OCI-LY3 (cell line): Measurements from ENCODE around the gene CLEC16A.

Experiments
- H2AFZ ChIP-seq: fragments of 200-600, 300-600 bp; shearing (Covaris generic); 2 replicates; pipeline ENCODE4 v1.6.0; 2014; ENCODE audit warnings: antibody characterized with exemption, low read depth, low read length
- H3K27ac ChIP-seq: fragments of 200-600, 300-600 bp; sonication (generic); 2 replicates; pipeline ENCODE4 v1.5.1; 2014; ENCODE audit warnings: mild to moderate bottlenecking, low read length, moderate library complexity, mixed read lengths
- H3K27me3 ChIP-seq: fragments of 200-600, 300-600 bp; sonication (generic); 2 replicates; pipeline ENCODE4 v1.6.1; 2014; ENCODE audit warnings: low read depth, low read length, mixed read lengths
- H3K36me3 ChIP-seq: fragments of 200-600, 300-600 bp; sonication (generic); replicated peaks from 2 replicates; pipeline ENCODE3; 2014; ENCODE audit warnings: low read depth, low read length, mixed read lengths
- H3K4me1 ChIP-seq: fragments of 300-600, 200-600 bp; sonication (generic); 2 replicates; pipeline ENCODE4 v1.6.1; 2014; ENCODE audit warnings: low read length, mixed read lengths
- H3K4me2 ChIP-seq: fragments of 200-600, 300-600 bp; sonication (generic); 2 replicates; pipeline ENCODE4 v1.6.1; 2014; ENCODE audit warnings: low read length, mixed read lengths
- H3K4me3 ChIP-seq: fragments of 300-600, 200-600 bp; sonication (generic); 2 replicates; pipeline ENCODE4 v1.5.1; 2014; ENCODE audit warnings: antibody characterized with exemption, mild to moderate bottlenecking, low read length, moderate library complexity
- H3K79me2 ChIP-seq: fragments of 300-600, 200-600 bp; shearing (Covaris generic); 2 replicates; pipeline ENCODE4 v1.6.1; 2014; ENCODE audit warnings: mild to moderate bottlenecking, low read length, mixed read lengths
- H3K9ac ChIP-seq: fragments of 300-600, 200-600 bp; shearing (Covaris generic); 2 replicates; pipeline ENCODE4 v1.6.0; 2014; ENCODE audit warnings: mild to moderate bottlenecking, low read length, moderate library complexity
- H3K9me3 ChIP-seq: fragments of 200-600, 300-600 bp; shearing (Covaris generic); 2 replicates; pipeline ENCODE4 v1.6.1; 2014; ENCODE audit warnings: low read length, mixed read lengths; ENCODE audit not compliant: insufficient read depth
- H4K20me1 ChIP-seq: fragments of 200-600, 300-600 bp; sonication (generic); 2 replicates; pipeline ENCODE4 v1.6.1; 2016; ENCODE audit warnings: low read length, mixed read lengths; ENCODE audit not compliant: insufficient read depth
- EZH2phosphoT487 ChIP-seq: fragments of 200-600 bp; shearing (Covaris generic); IDR thresholded peaks from 2 replicates; pipeline ENCODE4 v1.6.1; 2018; ENCODE audit warnings: antibody characterized with exemption, mixed run types, low read depth
- TF ChIP-seq, protein P1 (sequence below): fragments of 200-600, 300-600 bp; sonication (generic); IDR thresholded peaks from 2 replicates; pipeline ENCODE4 v1.5.1; 2014; ENCODE audit warnings: antibody characterized with exemption, low read length, low read depth

Gene CLEC16A

DNA sequence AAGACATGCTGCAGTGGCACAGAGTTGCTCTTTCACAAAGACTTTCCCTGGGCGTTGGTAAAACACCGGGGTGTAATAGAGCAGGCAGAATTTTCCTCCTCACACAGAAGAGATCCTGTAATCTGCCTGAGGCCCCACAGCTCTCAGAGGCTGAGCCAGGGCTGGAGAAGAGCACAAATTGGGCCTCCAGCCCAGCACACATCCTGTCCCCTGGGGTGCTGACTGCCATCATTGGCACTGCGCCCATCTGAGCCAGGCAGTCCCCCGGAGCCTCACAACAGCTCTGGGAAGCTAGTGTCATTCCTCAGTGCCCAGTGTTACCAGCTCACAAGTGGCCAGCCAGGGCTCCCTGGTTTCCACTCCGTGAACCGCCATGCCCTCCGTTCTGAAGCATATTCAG is 192.2 kb downstream of the CLEC16A start:
- no peak overlapping the region for H2AFZ ChIP-seq
- H4K20me1 ChIP-seq: no peaks in the 10 kb centered on the region
- H3K9ac ChIP-seq: no peak overlapping the region
- H3K36me3 ChIP-seq: no peaks in the 10 kb centered on the region
- no peak overlapping the region for H3K4me2 ChIP-seq
- no peak for TF ChIP-seq EZH2phosphoT487
- TF ChIP-seq, protein P1, sequence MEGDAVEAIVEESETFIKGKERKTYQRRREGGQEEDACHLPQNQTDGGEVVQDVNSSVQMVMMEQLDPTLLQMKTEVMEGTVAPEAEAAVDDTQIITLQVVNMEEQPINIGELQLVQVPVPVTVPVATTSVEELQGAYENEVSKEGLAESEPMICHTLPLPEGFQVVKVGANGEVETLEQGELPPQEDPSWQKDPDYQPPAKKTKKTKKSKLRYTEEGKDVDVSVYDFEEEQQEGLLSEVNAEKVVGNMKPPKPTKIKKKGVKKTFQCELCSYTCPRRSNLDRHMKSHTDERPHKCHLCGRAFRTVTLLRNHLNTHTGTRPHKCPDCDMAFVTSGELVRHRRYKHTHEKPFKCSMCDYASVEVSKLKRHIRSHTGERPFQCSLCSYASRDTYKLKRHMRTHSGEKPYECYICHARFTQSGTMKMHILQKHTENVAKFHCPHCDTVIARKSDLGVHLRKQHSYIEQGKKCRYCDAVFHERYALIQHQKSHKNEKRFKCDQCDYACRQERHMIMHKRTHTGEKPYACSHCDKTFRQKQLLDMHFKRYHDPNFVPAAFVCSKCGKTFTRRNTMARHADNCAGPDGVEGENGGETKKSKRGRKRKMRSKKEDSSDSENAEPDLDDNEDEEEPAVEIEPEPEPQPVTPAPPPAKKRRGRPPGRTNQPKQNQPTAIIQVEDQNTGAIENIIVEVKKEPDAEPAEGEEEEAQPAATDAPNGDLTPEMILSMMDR: no peak
- H3K79me2 ChIP-seq: no peaks in the 10 kb centered on the region
- H3K27ac ChIP-seq: no peak overlapping the region
- no peaks in the 10 kb centered on the region for H3K9me3 ChIP-seq
- H3K4me1 ChIP-seq: peaks cover 5% of the 10 kb centered on the region; the same call in 1 of the 2 replicates
- H3K27me3 ChIP-seq: no peaks in the 10 kb centered on the region
- H3K4me3 ChIP-seq: no peak overlapping the region

DNA sequence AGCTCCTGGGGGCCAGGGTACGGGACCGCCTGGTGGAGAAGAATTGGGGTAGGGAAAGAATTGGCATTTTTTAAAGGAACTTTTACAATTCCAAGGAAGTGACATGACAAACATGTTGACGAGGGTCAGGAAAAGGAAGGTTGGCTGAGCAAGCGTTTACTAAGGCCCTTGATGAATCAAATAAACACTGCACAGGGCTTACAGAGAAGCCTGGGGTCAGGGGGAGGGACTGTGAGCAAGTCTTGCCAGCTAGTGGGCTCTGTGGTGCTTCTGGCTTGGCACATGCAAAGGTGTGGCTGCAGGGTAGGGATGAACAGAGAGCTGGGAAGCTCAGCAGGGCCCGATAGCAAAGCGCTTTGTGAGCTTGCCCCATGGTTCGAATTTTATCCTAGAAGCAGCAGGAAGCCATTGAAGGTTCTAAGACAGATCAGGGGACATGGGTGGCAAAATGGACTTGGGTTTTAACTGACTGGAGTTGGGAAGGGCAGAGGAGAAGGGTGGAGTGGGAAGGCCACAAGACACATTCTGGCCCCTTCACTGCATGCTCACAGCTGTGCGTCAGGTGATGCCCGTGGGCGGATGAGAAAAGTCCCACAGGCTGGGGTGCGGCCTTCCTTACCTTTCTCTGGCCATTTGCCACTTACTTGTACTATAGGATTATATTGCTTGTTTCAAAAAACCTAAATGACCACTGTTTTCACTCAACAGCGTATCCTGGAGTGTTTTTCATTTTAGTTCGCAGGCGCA is 193.8 kb downstream of the CLEC16A start:
- no peaks in the 10 kb centered on the region for H3K27me3 ChIP-seq
- no peaks in the 10 kb centered on the region for H3K36me3 ChIP-seq
- no peaks in the 10 kb centered on the region for H3K9me3 ChIP-seq
- H2AFZ ChIP-seq: no peak overlapping the region
- H3K9ac ChIP-seq: no peak overlapping the region
- H3K4me3 ChIP-seq: no peak overlapping the region
- peaks cover 5% of the 10 kb centered on the region; the same call in 1 of the 2 replicates for H3K4me1 ChIP-seq
- no peaks in the 10 kb centered on the region for H3K79me2 ChIP-seq
- H3K4me2 ChIP-seq: no peak overlapping the region
- no peak overlapping the region for H3K27ac ChIP-seq
- no peak for TF ChIP-seq EZH2phosphoT487
- TF ChIP-seq, protein P1: no peak
- H4K20me1 ChIP-seq: no peaks in the 10 kb centered on the region

DNA sequence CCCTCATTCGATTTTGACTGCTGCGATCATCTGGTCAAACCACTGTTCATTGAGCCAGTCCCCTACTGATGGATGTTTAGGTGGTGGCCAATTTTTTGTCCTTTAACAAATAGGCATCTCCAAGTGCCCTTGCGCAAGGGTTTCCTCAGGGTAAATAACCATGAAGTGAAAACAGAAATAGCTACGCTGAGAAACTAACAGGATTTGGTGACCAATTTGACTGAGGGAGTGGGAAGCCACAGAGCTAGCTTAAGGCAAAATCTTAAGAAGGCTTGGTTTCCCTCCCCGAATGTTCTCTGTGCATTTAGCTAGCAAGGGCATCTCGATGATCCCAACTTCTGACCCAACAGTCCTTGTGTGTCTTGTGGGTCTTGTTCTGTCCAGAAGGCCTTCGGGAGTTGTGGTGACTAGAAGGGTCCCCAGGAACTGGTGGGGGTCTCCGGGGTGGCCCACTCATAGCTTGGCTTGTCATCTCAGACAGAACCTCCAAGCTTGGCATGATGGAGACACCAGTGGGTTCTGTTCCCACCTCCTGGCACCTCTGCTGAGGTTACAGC is 194.5 kb downstream of the CLEC16A start:
- Histone ChIP-seq H3K9me3 (no peaks in the 10 kb centered on the region), H3K27ac (no peak overlapping the region), H3K4me1 (peaks cover 5% of the 10 kb centered on the region; the same call in 1 of the 2 replicates), H3K36me3 (no peaks in the 10 kb centered on the region), H3K79me2 (no peaks in the 10 kb centered on the region), H3K4me2 (no peak overlapping the region), H3K4me3 (no peak overlapping the region), H4K20me1 (no peaks in the 10 kb centered on the region), H3K27me3 (no peaks in the 10 kb centered on the region), H2AFZ (no peak overlapping the region), H3K9ac (no peak overlapping the region)
- TF ChIP-seq, protein P1: no peak
- TF ChIP-seq EZH2phosphoT487: no peak

DNA sequence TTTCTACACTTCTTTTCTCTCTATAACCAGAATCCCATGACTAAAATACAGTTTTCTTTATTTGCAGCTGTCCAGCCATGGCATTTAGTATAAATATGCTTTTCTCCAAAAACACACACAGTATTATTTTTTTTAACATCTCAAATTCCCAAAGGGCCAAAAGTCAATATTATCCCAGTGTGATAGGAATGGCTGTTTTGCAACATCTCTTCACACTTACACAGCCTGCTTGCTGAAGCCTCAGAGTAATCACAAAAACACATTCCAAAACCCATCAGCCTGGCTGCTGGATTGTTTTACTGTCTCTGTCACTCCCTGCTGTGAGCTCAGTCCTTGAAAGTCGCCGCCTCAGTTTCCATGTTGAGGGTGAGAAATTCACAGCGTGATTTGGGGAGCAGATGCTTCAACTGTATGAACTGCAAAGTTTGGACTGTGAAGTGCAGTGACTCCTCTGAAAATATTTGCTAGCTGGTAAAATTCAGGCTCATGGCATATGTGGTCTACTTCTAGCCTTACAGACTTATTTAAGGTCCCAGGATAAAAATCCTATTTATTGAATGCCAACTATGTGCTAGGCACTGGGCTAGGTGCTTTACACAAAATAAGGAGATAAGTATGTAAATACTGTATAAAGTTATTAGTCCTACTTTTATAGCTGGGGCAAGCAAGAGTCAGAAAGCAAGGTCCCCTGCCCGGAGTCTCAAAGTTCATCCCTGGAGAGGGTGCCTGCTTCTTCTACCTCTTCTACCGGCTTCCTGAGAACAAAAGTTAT is 195.1 kb downstream of the CLEC16A start:
- no peaks in the 10 kb centered on the region for H4K20me1 ChIP-seq
- no peak overlapping the region for H3K27ac ChIP-seq
- no peak overlapping the region for H3K9ac ChIP-seq
- H3K4me1 ChIP-seq: peaks cover 5% of the 10 kb centered on the region; the same call in 1 of the 2 replicates
- H3K9me3 ChIP-seq: no peaks in the 10 kb centered on the region
- no peaks in the 10 kb centered on the region for H3K27me3 ChIP-seq
- H3K36me3 ChIP-seq: no peaks in the 10 kb centered on the region
- TF ChIP-seq, protein P1: no peak
- no peak for TF ChIP-seq EZH2phosphoT487
- H3K79me2 ChIP-seq: no peaks in the 10 kb centered on the region
- no peak overlapping the region for H3K4me3 ChIP-seq
- H2AFZ ChIP-seq: no peak overlapping the region
- no peak overlapping the region for H3K4me2 ChIP-seq
